ENCODE data around the gene HK1.

- TF ChIP-seq CTCF (IDR thresholded peaks at IDR 0.05; ENCODE audit: low read depth, low read length), result no peak
- no peak for TF ChIP-seq EZH2phosphoT487 (IDR thresholded peaks at IDR 0.05; ENCODE audit: low read depth)
These were observed 110.2 kb downstream of the HK1 start for GRCh38 chr10:69388488-69388887.
